ENCODE results near the gene MGAT5.

MGAT5 gene

GRCh38 chr2:134451347-134451630 lies 197.4 kb downstream of the MGAT5 start:
- no peak for DNase-seq (ENCODE audit: low spot score)

- no peak for DNase-seq (ENCODE audit: low spot score)
Measured at GRCh38 chr2:134452042-134452733, 198.3 kb downstream of the MGAT5 start.

DNA sequence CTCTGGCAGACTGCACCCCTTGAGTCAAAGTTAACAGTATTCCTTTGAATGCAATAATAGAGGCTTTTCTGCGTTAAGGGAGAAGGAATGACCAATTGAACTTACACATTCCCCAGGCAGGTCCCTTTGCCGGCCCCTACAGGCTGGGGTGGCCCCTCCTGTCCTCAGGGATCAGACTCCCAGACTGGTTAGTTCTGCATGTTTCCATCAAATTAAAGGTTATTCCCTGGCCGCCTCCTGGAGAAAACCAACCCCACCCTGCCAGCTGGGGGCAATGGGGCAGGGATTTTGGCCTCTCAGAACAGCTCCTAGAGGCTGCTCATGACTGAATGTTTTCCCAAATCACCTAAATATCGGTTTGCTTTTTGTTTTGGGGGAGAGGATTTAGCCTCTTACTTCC lies 199.6 kb downstream of the MGAT5 start:
- DNase-seq (ENCODE audit: low spot score): no peak

DNA sequence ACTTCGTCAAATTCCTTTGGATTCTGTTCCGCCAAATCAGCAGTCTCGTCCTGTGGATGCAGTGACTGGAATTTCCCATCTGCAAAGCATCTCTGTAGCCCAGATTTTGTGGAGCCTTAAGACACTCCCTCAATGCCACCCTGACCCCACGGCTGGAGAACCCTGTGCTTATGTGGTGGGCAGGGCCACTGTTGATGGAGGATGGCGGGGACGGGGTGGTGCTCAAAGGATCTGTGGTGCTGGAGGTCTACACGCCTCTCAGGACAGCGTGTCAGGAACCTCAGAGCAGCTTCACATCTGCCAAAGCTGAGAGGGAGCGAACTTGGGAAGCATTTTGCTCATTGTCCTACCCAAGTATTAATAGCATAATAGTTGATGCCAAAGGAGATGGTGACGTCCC lies 200.1 kb downstream of the MGAT5 start:
- no peak for DNase-seq (ENCODE audit: low spot score)

DNA sequence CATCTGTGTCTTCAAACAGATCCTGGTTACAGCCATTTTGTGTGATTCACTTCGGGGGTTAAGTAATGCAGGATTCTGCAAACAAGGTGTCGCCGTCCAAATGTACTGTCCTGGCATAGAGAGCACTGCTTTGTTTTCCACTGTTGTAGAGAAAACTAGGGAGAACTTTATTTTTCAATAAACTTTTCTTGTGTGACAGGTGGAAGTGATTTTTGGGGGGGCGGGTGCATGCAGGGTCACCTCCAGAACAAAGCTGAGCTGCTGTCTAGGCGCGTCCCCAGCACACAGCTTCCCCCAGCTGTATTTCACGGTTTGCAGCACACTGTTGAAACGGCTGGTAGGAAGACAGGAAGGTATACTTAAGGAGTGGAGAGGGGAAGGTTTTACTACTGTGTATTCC lies 200.6 kb downstream of the MGAT5 start:
- DNase-seq (ENCODE audit: low spot score): no peak

DNA sequence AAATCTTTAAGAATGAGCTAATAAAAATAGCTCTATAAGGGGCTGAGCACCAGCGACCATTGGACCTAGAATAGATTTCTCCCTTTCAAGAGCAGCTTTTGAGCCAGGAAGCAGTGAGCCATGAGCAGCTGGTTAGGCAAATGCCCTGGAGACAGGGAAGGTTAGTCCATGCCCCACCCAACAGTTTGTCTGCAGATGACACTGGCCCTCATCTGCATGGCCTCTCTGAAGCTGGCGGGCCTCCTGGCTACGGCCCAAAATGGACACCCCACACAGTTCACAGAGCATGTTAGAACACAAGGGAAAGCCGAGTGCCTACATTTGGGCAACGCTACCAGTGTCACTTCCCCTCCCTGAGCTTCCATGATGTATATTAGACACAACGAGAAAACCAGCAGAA lies 201.1 kb downstream of the MGAT5 start:
- no peak for DNase-seq (ENCODE audit: low spot score)

GRCh38 chr2:134455426-134455825 lies 201.6 kb downstream of the MGAT5 start:
- no peak for DNase-seq (ENCODE audit: low spot score)

- no peak for DNase-seq (ENCODE audit: low spot score)
Measured at GRCh38 chr2:134457353-134457752, 203.5 kb downstream of the MGAT5 start.

GRCh38 chr2:134457765-134458472 lies 204.0 kb downstream of the MGAT5 start:
- DNase-seq (ENCODE audit: low spot score): no peak

DNA sequence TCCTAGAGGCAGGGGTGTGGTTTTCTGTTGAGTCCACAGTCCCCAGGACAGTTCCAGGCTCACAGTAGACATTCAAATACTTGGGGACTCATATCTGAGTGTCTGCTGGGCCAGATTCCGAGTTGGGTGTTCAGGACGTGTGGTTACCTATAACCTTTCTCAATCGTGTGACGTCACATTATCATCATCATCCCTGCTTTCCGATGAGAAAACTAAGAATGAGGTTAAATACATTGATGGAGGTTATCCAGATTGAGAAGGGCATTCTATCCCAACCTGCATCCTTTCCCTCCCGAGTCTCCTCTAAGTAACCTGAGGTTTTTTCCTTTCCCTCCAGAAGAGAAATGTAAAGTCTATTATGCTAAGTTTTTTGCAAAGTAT lies 204.6 kb downstream of the MGAT5 start:
- DNase-seq (ENCODE audit: low spot score): no peak

- no peak for DNase-seq (ENCODE audit: low spot score)
Measured at GRCh38 chr2:134458950-134459349, 205.1 kb downstream of the MGAT5 start.

DNA sequence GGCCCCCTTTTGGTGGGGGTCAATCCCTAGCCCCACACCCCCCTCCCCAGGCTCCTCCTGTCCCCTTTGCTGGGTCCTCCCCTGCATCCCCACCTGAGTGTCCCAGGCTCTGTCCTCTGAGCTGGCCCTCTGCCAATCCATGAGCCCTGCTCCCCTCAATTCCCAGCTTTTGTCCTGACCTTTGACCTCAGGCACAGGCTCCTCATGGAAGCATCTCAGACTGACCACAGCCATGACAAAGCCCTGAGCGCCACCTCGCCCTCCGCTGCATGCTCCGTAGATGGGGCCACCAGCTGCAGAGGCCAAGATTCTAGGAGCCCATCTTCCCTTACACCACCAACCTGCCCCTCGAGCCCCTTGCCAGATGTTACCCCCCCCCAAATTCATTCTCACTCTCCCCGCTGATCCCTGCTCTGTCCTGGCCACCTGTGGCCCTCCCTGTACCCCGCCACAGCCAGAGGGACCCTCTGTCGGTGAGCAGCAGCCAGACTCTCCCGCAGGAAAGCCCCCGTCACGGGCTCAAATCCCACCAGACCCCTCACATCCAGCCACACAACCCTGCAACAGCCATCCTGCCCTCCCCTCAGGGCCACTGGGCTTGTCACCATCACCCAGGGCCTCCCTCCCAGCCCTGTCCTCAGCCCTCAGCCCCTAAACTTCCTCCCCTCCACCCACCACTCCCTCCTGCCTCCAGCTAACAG lies 206.0 kb downstream of the MGAT5 start:
- DNase-seq (ENCODE audit: low spot score): no peak

- peak; percentile 65 for DNase-seq (ENCODE audit: low spot score)
Measured at GRCh38 chr2:134460583-134460998, 206.7 kb downstream of the MGAT5 start.

DNA sequence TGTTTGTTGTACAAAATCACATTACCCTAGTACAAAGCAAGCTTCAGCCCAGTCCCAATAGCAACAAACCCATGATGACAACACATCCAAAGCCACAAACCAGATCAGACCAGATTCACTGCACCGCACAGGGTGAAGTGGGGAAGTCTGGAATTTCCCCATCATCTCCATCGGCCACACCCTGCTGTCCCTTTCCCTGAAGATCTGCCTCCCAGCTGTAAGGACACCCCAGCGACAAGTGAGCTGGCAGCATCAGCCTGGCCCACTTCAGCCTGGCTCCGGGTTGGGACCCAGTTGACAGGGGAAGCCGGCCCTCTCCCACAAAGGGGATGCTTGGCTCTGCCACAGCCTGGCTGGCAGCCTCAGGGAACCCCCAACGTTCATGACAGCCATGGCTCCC lies 207.6 kb downstream of the MGAT5 start:
- no peak for DNase-seq (ENCODE audit: low spot score)

DNA sequence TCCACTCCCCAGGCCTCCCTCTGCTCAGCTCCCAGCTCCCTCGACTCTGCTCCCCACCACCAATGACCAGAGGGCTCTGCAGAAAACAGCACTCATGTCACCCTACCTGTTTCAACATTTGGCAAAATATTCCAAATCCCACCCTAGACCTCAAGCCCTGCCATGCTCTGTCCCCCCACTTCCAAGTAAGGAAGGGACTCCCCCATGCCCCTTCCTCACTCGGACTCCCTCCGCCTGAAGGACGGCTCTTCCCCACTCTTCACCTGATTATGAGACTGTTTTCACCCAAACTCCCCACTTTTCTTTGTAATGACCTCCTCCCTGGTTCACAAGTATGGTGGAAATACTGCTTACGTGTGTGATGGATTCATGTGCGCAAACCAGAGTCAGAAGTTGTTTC lies 208.4 kb downstream of the MGAT5 start:
- DNase-seq (ENCODE audit: low spot score): no peak

GRCh38 chr2:134462791-134463698 lies 209.2 kb downstream of the MGAT5 start:
- DNase-seq (ENCODE audit: low spot score): no peak

- DNase-seq (ENCODE audit: low spot score): no peak
Measured at GRCh38 chr2:134463699-134464022, 209.8 kb downstream of the MGAT5 start.

- no peak for DNase-seq (ENCODE audit: low spot score)
Measured at GRCh38 chr2:134465228-134466105, 211.6 kb downstream of the MGAT5 start.

- DNase-seq (ENCODE audit: low spot score): no peak
Measured at GRCh38 chr2:134466141-134466540, 212.3 kb downstream of the MGAT5 start.

DNA sequence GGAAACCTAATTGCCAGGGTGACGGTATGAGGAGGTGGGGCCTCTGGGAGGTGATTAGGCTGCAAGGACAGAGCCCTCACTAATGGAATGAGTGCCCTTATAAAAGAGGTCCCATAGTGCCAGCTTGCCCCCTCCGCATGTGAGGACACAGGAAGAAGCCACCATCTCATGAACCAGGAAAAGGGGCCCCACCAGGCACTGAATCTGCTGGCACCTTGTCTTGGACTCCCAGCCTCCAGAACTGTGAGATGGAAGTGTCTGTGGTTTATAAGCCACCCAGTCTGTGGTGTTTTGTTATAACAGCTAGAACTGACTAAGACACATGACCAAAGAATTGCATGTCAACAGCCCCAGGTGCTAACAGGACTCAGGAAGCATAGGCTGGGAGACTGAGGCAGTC lies 214.3 kb downstream of the MGAT5 start:
- DNase-seq (ENCODE audit: low spot score): no peak

DNA sequence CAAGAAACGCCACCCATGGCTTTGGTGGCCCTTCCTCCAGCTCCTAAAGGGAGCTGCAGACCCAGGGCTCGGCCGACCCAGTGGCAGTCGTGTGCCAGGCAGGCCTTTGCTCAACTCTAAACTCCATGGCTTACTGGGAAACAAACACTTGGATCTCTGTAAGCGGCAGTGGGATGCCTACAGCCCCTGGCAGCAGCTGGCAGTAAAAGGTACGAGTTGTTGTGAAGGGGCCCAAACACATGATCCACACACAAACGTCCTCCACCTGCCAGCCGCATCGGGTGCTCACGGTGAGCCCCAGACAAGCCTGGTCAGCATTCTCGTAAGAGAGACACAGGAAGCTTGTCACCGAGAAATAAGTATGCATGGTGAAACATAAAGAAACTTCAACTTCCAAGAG lies 214.9 kb downstream of the MGAT5 start:
- DNase-seq (ENCODE audit: low spot score): no peak

All from pons (tissue), 1 donor.